Activated T-helper 2 cell treated with anti-CD3 and anti-CD28 coated beads, Interferon-gamma antibody, Interleukin-2, Interleukin-4, amounts not matched to agents 10 μg/mL and 5 μg/mL and 100 μg/mL, durations not matched to agents 14 hours and 24 hours and 36 hours (primary cell): ENCODE measurements around the gene RAPGEF1. TPM values are rescaled to one million over a fixed set of nuclear protein-coding genes. Genes with fewer than 3 reads are reported as not detected.
"Not testable (repeated sequence)": the region's sequence is repeated elsewhere in the genome, so short reads cannot be mapped to it uniquely, and the experiment has no call there.

ENCODE experiments used
- DNase-seq: peaks from one replicate; pipeline ENCODE4 v3.0.0; 2021; ENCODE audit warnings: low spot score
- H3K27ac Mint-ChIP-seq: one replicate; pipeline ENCODE4 v1.8.0; 2021; ENCODE audit warnings: mixed read lengths
- H3K27me3 Mint-ChIP-seq: one replicate; pipeline ENCODE4 v1.8.0; 2021; ENCODE audit warnings: low read depth, mixed read lengths
- H3K36me3 Mint-ChIP-seq: one replicate; pipeline ENCODE4 v1.8.0; 2021; ENCODE audit warnings: low read depth, mixed read lengths
- H3K4me1 Mint-ChIP-seq: one replicate; pipeline ENCODE4 v1.8.0; 2021; ENCODE audit warnings: low read depth, mixed read lengths
- H3K4me3 Mint-ChIP-seq: one replicate; pipeline ENCODE4 v1.8.0; 2021; ENCODE audit warnings: low read depth, mild to moderate bottlenecking, moderate library complexity, mixed read lengths
- H3K9me3 Mint-ChIP-seq: one replicate; pipeline ENCODE4 v1.8.0; 2021; ENCODE audit warnings: mixed read lengths
- intact Hi-C: fragments of 100-400 bp; cut with micrococcal nuclease; formaldehyde crosslinking; loops from one replicate; pipeline ENCODE4 v1.15.1; 2023
- total RNA-seq: library from RNA; stranded (reverse); gene quantifications from 2 replicates; pipeline ENCODE4 v1.2.3, GENCODE V29; 2022

The RAPGEF1 gene
- total RNA-seq, 1 donor from 2014 or later, result 133 TPM

DNA sequence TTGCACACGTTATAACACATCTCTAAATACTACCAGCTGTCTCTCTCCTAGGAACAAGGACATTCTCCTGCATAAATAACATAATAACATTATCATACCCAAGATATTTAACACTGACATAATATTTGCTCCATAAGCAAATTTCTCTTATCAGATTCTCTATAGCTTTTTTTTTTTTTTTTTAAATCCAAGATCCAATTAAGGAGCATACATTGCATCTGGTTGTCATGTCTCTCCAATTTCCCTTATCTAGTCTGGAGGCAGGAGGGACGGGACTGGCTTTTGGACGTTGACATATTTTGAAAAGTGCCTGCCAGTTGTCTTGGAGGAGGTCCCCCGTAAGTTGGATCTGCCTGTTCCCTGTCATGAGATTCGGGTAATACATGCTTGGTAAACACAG is 76.6 kb downstream of the RAPGEF1 start:
- DNase-seq, result no peak

GRCh38 chr9:131662289-131662621 is 77.6 kb downstream of the RAPGEF1 start:
- intact Hi-C loops, result loop anchor here (10.0 kb wide), 1 partner anchor 157 kb away; the partner anchor contains the start of gene POMT1
- H3K27me3 Mint-ChIP-seq, DNase-seq, H3K9me3 Mint-ChIP-seq: not testable (repeated sequence)
- Mint-ChIP-seq H3K4me3 (peak overlapping the region; percentile 32), H3K4me1 (peaks cover 70% of the 10 kb centered on the region), H3K36me3 (peaks cover 32% of the 10 kb centered on the region), H3K27ac (peak overlapping the region; percentile 84)

More for the DNA sequence above, 76.6 kb downstream of the RAPGEF1 start:
- peaks cover 69% of the 10 kb centered on the region for H3K4me1 Mint-ChIP-seq
- no peaks in the 10 kb centered on the region for H3K9me3 Mint-ChIP-seq
- peak overlapping the region; percentile 84 for H3K27ac Mint-ChIP-seq
- no peak overlapping the region for H3K4me3 Mint-ChIP-seq
- H3K27me3 Mint-ChIP-seq, result no peaks in the 10 kb centered on the region
- peaks cover 32% of the 10 kb centered on the region for H3K36me3 Mint-ChIP-seq
- intact Hi-C loops, result loop anchor here (10.0 kb wide), 1 partner anchor 158 kb away; the partner anchor contains the start of gene POMT1

GRCh38 chr9:131661568-131662288 is 78.1 kb downstream of the RAPGEF1 start:
- Mint-ChIP-seq H3K4me3 (peak overlapping the region; percentile 32), H3K27ac (peak overlapping the region; percentile 84), H3K9me3 (no peaks in the 10 kb centered on the region), H3K4me1 (peaks cover 72% of the 10 kb centered on the region), H3K27me3 (no peaks in the 10 kb centered on the region), H3K36me3 (peaks cover 35% of the 10 kb centered on the region)
- DNase-seq, result peak; percentile 66
- intact Hi-C loops, result loop anchor here (10.0 kb wide), 1 partner anchor 157 kb away; the partner anchor contains the start of gene POMT1

GRCh38 chr9:131660466-131661405 is 79.1 kb downstream of the RAPGEF1 start:
- DNase-seq, result no peak
- Mint-ChIP-seq H3K36me3 (peaks cover 38% of the 10 kb centered on the region), H3K4me3 (no peak overlapping the region), H3K27ac (peak overlapping the region; percentile 26), H3K4me1 (peaks cover 74% of the 10 kb centered on the region), H3K27me3 (no peaks in the 10 kb centered on the region), H3K9me3 (no peaks in the 10 kb centered on the region)
- intact Hi-C loops, result loop anchor here (10.0 kb wide), 1 partner anchor 156 kb away; the partner anchor contains the start of gene POMT1

GRCh38 chr9:131658377-131659129 is 81.3 kb downstream of the RAPGEF1 start:
- no peaks in the 10 kb centered on the region for H3K27me3 Mint-ChIP-seq
- peaks cover 27% of the 10 kb centered on the region for H3K36me3 Mint-ChIP-seq
- H3K27ac Mint-ChIP-seq, result peak overlapping the region; percentile 99
- H3K9me3 Mint-ChIP-seq, result no peaks in the 10 kb centered on the region
- intact Hi-C loops, result loop anchor here (1.0 kb wide), 1 partner anchor 9 kb away; no protein-coding TSS in a partner anchor
- peaks cover 68% of the 10 kb centered on the region for H3K4me1 Mint-ChIP-seq
- peak overlapping the region; percentile 74 for H3K4me3 Mint-ChIP-seq
- DNase-seq, result no peak

- Mint-ChIP-seq H3K27me3 (no peaks in the 10 kb centered on the region), H3K4me3 (peak overlapping the region; percentile 26), H3K36me3 (peaks cover 24% of the 10 kb centered on the region), H3K4me1 (peaks cover 63% of the 10 kb centered on the region), H3K27ac (peak overlapping the region; percentile 99), H3K9me3 (no peaks in the 10 kb centered on the region)
- DNase-seq, result no peak
- intact Hi-C loops, result loop anchor here (1.0 to 2.0 kb wide), 4 partner anchors 9 to 75 kb away; no protein-coding TSS in a partner anchor
Observed at GRCh38 chr9:131657940-131658339, 81.9 kb downstream of the RAPGEF1 start.

GRCh38 chr9:131657456-131657855 is 82.4 kb downstream of the RAPGEF1 start:
- H3K36me3 Mint-ChIP-seq, result peaks cover 20% of the 10 kb centered on the region
- H3K27ac Mint-ChIP-seq, result peak overlapping the region; percentile 99
- no peak for DNase-seq
- no peaks in the 10 kb centered on the region for H3K9me3 Mint-ChIP-seq
- H3K4me1 Mint-ChIP-seq, result peaks cover 63% of the 10 kb centered on the region
- no peak overlapping the region for H3K4me3 Mint-ChIP-seq
- H3K27me3 Mint-ChIP-seq, result no peaks in the 10 kb centered on the region
- intact Hi-C loops, result loop anchor here (2.0 kb wide), 3 partner anchors 15 to 75 kb away; no protein-coding TSS in a partner anchor

DNA sequence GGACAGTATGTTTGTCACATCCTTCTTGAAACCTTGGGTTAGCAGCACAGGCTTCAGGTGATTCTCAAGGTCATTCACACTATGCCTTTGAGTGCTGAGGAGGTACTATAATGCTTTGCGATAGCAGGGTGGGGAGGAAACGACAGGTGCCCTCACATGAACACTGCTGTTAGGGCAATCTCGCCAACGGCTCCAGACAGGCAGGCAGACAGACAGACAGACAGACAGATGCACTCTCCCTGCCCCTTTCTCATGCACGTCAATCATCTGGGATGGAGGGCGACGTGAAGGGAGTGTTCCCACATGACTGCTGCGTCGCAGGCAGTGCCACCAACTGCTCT is 82.9 kb downstream of the RAPGEF1 start:
- no peaks in the 10 kb centered on the region for H3K27me3 Mint-ChIP-seq
- no peak for DNase-seq
- H3K9me3 Mint-ChIP-seq, result no peaks in the 10 kb centered on the region
- intact Hi-C loops, result loop anchor here (2.0 kb wide), 3 partner anchors 14 to 76 kb away; no protein-coding TSS in a partner anchor
- H3K4me3 Mint-ChIP-seq, result peak overlapping the region; percentile 28
- H3K4me1 Mint-ChIP-seq, result peaks cover 59% of the 10 kb centered on the region
- H3K27ac Mint-ChIP-seq, result peak overlapping the region; percentile 89
- peaks cover 18% of the 10 kb centered on the region for H3K36me3 Mint-ChIP-seq

DNA sequence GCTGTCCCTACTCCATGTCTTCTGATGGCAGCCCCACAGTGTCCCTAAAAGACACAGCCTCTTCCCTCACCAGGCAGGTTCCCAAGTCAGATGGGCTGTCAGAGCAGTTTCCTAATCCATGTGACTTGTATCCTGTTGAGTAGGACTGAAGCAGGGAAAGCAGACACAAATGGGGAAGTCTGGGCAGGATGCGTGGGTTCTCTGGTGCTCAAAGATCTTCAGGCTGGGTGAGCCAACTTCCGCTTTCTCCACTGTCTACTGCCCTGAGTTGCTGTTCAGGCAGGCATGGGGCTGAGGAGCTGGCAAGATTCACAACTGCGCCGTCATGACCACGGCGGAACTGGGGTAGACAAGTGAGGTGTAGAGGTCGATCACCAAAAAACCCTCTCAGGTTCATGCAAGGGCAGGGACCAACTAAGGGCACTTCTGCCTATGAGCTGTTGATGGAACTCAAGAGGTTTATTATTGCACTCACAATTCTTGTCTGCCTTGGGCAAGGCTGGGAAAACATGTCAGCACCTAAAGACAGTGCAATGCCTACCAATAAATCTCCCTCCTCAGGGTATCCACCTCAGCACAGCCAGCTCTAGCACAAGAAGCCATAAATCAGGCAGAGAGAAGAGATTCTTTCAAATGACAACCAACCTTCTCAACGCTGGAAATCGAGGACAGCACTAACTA is 83.4 kb downstream of the RAPGEF1 start:
- peak overlapping the region; percentile 28 for H3K4me3 Mint-ChIP-seq
- intact Hi-C loops, result loop anchor here (2.0 kb wide), 3 partner anchors 14 to 76 kb away; no protein-coding TSS in a partner anchor
- H3K4me1 Mint-ChIP-seq, result peaks cover 61% of the 10 kb centered on the region
- H3K9me3 Mint-ChIP-seq, result no peaks in the 10 kb centered on the region
- DNase-seq, result peak; percentile 55
- peaks cover 18% of the 10 kb centered on the region for H3K36me3 Mint-ChIP-seq
- H3K27ac Mint-ChIP-seq, result peak overlapping the region; percentile 89
- no peaks in the 10 kb centered on the region for H3K27me3 Mint-ChIP-seq

GRCh38 chr9:131654369-131654768 is 85.5 kb downstream of the RAPGEF1 start:
- not testable (repeated sequence) for H3K27me3 Mint-ChIP-seq
- peaks cover 40% of the 10 kb centered on the region for H3K36me3 Mint-ChIP-seq

DNA sequence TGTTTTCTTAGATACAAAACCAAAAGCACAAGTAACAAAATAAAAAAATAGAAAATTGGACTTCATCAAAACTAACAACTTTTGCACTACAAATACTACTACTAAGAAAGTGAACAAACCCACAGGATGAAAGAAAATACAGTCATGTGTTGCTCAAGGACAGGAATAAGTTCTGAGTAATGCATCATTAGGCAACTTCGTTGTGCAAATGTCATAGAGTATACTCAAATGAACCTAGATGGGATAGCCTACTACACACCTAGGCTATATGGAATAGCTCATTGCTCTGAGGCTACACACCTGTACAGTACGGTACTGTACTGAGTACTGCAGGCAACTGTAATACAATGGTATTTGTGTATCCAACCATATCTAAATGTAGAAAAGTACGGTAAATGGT is 88.3 kb downstream of the RAPGEF1 start:
- intact Hi-C loops, result loop anchor here (1.0 to 2.0 kb wide), 2 partner anchors 17 to 40 kb away; no protein-coding TSS in a partner anchor

More at GRCh38 chr9:131654369-131654768, 85.5 kb downstream of the RAPGEF1 start:
- H3K4me3 Mint-ChIP-seq, H3K9me3 Mint-ChIP-seq, H3K27ac Mint-ChIP-seq, intact Hi-C loops, DNase-seq: not testable (repeated sequence)
- H3K4me1 Mint-ChIP-seq, result peaks cover 66% of the 10 kb centered on the region

More for the DNA sequence above, 88.3 kb downstream of the RAPGEF1 start:
- H3K9me3 Mint-ChIP-seq, result no peaks in the 10 kb centered on the region
- no peak overlapping the region for H3K4me3 Mint-ChIP-seq
- H3K27ac Mint-ChIP-seq, result peak overlapping the region; percentile 88
- no peaks in the 10 kb centered on the region for H3K27me3 Mint-ChIP-seq
- DNase-seq, result no peak
- peaks cover 45% of the 10 kb centered on the region for H3K4me1 Mint-ChIP-seq
- peaks cover 53% of the 10 kb centered on the region for H3K36me3 Mint-ChIP-seq
